Activated naive CD8-positive, alpha-beta T cell treated with anti-CD3 and anti-CD28 coated beads, Interleukin-2, amount 10 ng/mL, durations not matched to agents 7 days and 5 days (primary cell): ENCODE measurements around the gene OR51E1. TPM values are rescaled to one million over a fixed set of nuclear protein-coding genes. Genes with fewer than 3 reads are reported as not detected.

Experiments
- total RNA-seq, 2 experiments: library from RNA; stranded (reverse); gene quantifications; one replicate each; pipeline ENCODE4 v1.2.3, GENCODE V29; 2021

Gene OR51E1
- total RNA-seq, 2 experiments from 2014 or later: not detected

Other genes with a start within 250 kb of the OR51E1 start
- gene OR52K2, start 194.7 kb upstream of the OR51E1 start, total RNA-seq: not detected
- gene OR52K1, start 161.3 kb upstream of the OR51E1 start, total RNA-seq: not detected
- not detected for gene OR52M1, start 98.8 kb upstream of the OR51E1 start, total RNA-seq
- gene OR52I2, start 62.2 kb upstream of the OR51E1 start, total RNA-seq: not detected
- not detected for gene OR52I1, start 49.9 kb upstream of the OR51E1 start, total RNA-seq
- gene TRIM68, start 35.8 kb upstream of the OR51E1 start, total RNA-seq: 10 to 100 TPM; 17.7 to 21.4 TPM
- gene OR51D1, start 6.5 kb upstream of the OR51E1 start, total RNA-seq: not detected
- gene OR51E2, start 53.9 kb downstream of the OR51E1 start, total RNA-seq: not detected
- not detected for gene MMP26, start 60.8 kb downstream of the OR51E1 start, total RNA-seq
- not detected for gene OR51F1, start 126.0 kb downstream of the OR51E1 start, total RNA-seq
- not detected for gene OR52R1, start 160.4 kb downstream of the OR51E1 start, total RNA-seq
- gene OR51F2, start 177.3 kb downstream of the OR51E1 start, total RNA-seq: not detected
- not detected for gene OR51S1, start 205.2 kb downstream of the OR51E1 start, total RNA-seq
- not detected for gene OR51T1, start 237.9 kb downstream of the OR51E1 start, total RNA-seq